Hepatocyte (in vitro differentiated cells): Measurements from ENCODE around the gene PSMC6.

Source experiments
- CTCF ChIP-seq: fragments of 200-600 bp; sonication (generic); IDR thresholded peaks from 2 replicates; pipeline ENCODE4 v1.5.1; 2016; ENCODE audit warnings: antibody characterized with exemption, mild to moderate bottlenecking; ENCODE audit not compliant: poor library complexity
- EZH2 ChIP-seq: fragments of 200-600 bp; sonication (generic); IDR thresholded peaks from 2 replicates; pipeline ENCODE4 v1.6.1; 2016; ENCODE audit warnings: antibody characterized with exemption, mild to moderate bottlenecking, borderline replicate concordance
- EZH2phosphoT487 ChIP-seq: fragments of 200-600 bp; sonication (generic); IDR thresholded peaks from one replicate; pipeline ENCODE4 v1.6.1; 2018; ENCODE audit warnings: antibody characterized with exemption, mild to moderate bottlenecking, low read depth, moderate library complexity; ENCODE audit not compliant: unreplicated experiment, severe bottlenecking

DNA sequence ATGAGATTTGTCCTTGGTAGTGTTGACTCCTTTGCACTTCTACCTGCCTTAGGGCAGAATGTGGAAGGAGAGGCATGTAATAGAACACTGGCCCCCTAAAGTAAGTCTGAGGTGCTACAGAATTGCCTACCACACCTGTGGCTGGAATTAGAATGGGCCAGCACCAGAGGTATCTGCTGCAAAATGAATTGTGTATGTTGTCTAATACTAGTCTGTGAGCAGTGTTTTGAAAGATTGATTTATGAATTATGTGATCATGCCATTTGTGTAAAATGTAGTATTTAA is 17.3 kb downstream of the PSMC6 start:
- TF ChIP-seq CTCF (no peak), EZH2phosphoT487 (no peak), EZH2 (no peak)
